ES-I3 (cell line): ENCODE measurements around the gene WDSUB1.
A peak's percentile ranks its signal among the peaks of the same experiment; 100 is the strongest.

ENCODE experiments used
- H3K36me3 ChIP-seq: 2 replicates; pipeline ENCODE4 v1.6.1; 2013; ENCODE audit warnings: mild to moderate bottlenecking, low read length, control low read depth, moderate library complexity; ENCODE audit not compliant: insufficient read depth
- H3K4me1 ChIP-seq: 2 replicates; pipeline ENCODE4 v1.6.1; 2013; ENCODE audit warnings: mild to moderate bottlenecking, control low read depth, low read length; ENCODE audit not compliant: insufficient read depth
- H3K9ac ChIP-seq: 2 replicates; pipeline ENCODE4 v1.6.1; 2013; ENCODE audit warnings: low read depth, mild to moderate bottlenecking, low read length, moderate library complexity
- H3K9me3 ChIP-seq: 2 replicates; pipeline ENCODE4 v1.6.1; 2013; ENCODE audit warnings: mild to moderate bottlenecking, low read length, moderate library complexity; ENCODE audit not compliant: control insufficient read depth, insufficient read depth

Gene WDSUB1

GRCh38 chr2:159285929-159286708 lies at the start of gene WDSUB1:
Gene WDSUB1 (minus strand): TSS chr2:159286703. CDS start chr2:159283069, 3,634 bp downstream.
- Histone ChIP-seq H3K4me1 (peaks cover 4% of the 10 kb centered on the region), H3K36me3 (no peaks in the 10 kb centered on the region), H3K9me3 (no peaks in the 10 kb centered on the region), H3K9ac (peak within 1 kb of the TSS; percentile 97)

GRCh38 chr2:159326569-159327255 lies 40.2 kb upstream of the WDSUB1 start:
- Histone ChIP-seq H3K4me1 (no peaks in the 10 kb centered on the region), H3K9me3 (no peaks in the 10 kb centered on the region), H3K9ac (no peak overlapping the region), H3K36me3 (no peaks in the 10 kb centered on the region; the same call in 1 of the 2 replicates)

GRCh38 chr2:159322419-159322818 lies 35.9 kb upstream of the WDSUB1 start:
- no peaks in the 10 kb centered on the region for H3K36me3 ChIP-seq
- H3K9ac ChIP-seq = no peak overlapping the region
- no peaks in the 10 kb centered on the region for H3K9me3 ChIP-seq
- no peaks in the 10 kb centered on the region for H3K4me1 ChIP-seq

- no peaks in the 10 kb centered on the region; the same call in 1 of the 2 replicates for H3K36me3 ChIP-seq
- H3K9me3 ChIP-seq = no peaks in the 10 kb centered on the region
- H3K4me1 ChIP-seq = no peaks in the 10 kb centered on the region
- H3K9ac ChIP-seq = no peak overlapping the region
Observed at GRCh38 chr2:159317392-159318088, 31.0 kb upstream of the WDSUB1 start.

- Histone ChIP-seq H3K4me1 (no peaks in the 10 kb centered on the region), H3K9me3 (no peaks in the 10 kb centered on the region), H3K9ac (no peak overlapping the region)
Observed at GRCh38 chr2:159307942-159308341, 21.4 kb upstream of the WDSUB1 start.

GRCh38 chr2:159300586-159300985 lies 14.1 kb upstream of the WDSUB1 start:
- no peaks in the 10 kb centered on the region for H3K9me3 ChIP-seq
- H3K4me1 ChIP-seq = peaks cover 4% of the 10 kb centered on the region; the same call in 1 of the 2 replicates
- H3K9ac ChIP-seq = no peak overlapping the region
- no peaks in the 10 kb centered on the region for H3K36me3 ChIP-seq

More at GRCh38 chr2:159307942-159308341, 21.4 kb upstream of the WDSUB1 start:
- no peaks in the 10 kb centered on the region for H3K36me3 ChIP-seq

GRCh38 chr2:159298967-159299366 lies 12.5 kb upstream of the WDSUB1 start:
- no peak overlapping the region for H3K9ac ChIP-seq
- no peaks in the 10 kb centered on the region for H3K9me3 ChIP-seq
- H3K4me1 ChIP-seq = peaks cover 4% of the 10 kb centered on the region; the same call in 1 of the 2 replicates
- no peaks in the 10 kb centered on the region for H3K36me3 ChIP-seq

GRCh38 chr2:159297042-159297707 lies 10.7 kb upstream of the WDSUB1 start:
- no peaks in the 10 kb centered on the region for H3K9me3 ChIP-seq
- H3K36me3 ChIP-seq = no peaks in the 10 kb centered on the region
- H3K9ac ChIP-seq = no peak overlapping the region
- peaks cover 4% of the 10 kb centered on the region; the same call in 1 of the 2 replicates for H3K4me1 ChIP-seq

- H3K9me3 ChIP-seq = no peaks in the 10 kb centered on the region
- H3K4me1 ChIP-seq = peaks cover under 1% of the 10 kb centered on the region; the same call in 1 of the 2 replicates
- H3K9ac ChIP-seq = no peak overlapping the region
Observed at GRCh38 chr2:159292157-159292556, 5.7 kb upstream of the WDSUB1 start.

GRCh38 chr2:159290289-159290907 lies 3.9 kb upstream of the WDSUB1 start:
- Histone ChIP-seq H3K36me3 (no peaks in the 10 kb centered on the region), H3K4me1 (no peaks in the 10 kb centered on the region), H3K9me3 (no peaks in the 10 kb centered on the region), H3K9ac (no peak overlapping the region)

More at GRCh38 chr2:159292157-159292556, 5.7 kb upstream of the WDSUB1 start:
- no peaks in the 10 kb centered on the region for H3K36me3 ChIP-seq

- Histone ChIP-seq H3K9ac (peak overlapping the region; percentile 69; the same call in 1 of the 2 replicates), H3K4me1 (peaks cover 4% of the 10 kb centered on the region)
Observed at GRCh38 chr2:159287733-159288132, 1.2 kb upstream of the WDSUB1 start.

GRCh38 chr2:159286709-159287441 lies 372 bp upstream of the WDSUB1 start:
- no peaks in the 10 kb centered on the region for H3K36me3 ChIP-seq
- H3K4me1 ChIP-seq = peaks cover 4% of the 10 kb centered on the region

More at GRCh38 chr2:159287733-159288132, 1.2 kb upstream of the WDSUB1 start:
- H3K36me3 ChIP-seq = no peaks in the 10 kb centered on the region
- H3K9me3 ChIP-seq = no peaks in the 10 kb centered on the region

GRCh38 chr2:159285433-159285832 lies 1.1 kb downstream of the WDSUB1 start:
- H3K9ac ChIP-seq = peak overlapping the region; percentile 97; the same call in 1 of the 2 replicates
- peaks cover 4% of the 10 kb centered on the region for H3K4me1 ChIP-seq
- H3K36me3 ChIP-seq = no peaks in the 10 kb centered on the region
- H3K9me3 ChIP-seq = no peaks in the 10 kb centered on the region

More at GRCh38 chr2:159286709-159287441, 372 bp upstream of the WDSUB1 start:
- no peaks in the 10 kb centered on the region for H3K9me3 ChIP-seq
- H3K9ac ChIP-seq = peak overlapping the region; percentile 97
